Natural killer cell (primary cell): ENCODE results near the gene AKR1C1. TPM values are rescaled to one million over a fixed set of nuclear protein-coding genes. Genes with fewer than 3 reads are reported as not detected.
"Not testable (repeated sequence)": the region's sequence is repeated elsewhere in the genome, so short reads cannot be mapped to it uniquely, and the experiment has no call there.

ENCODE experiments used
- ATAC-seq, 3 donors: fragments of 150-1000 bp in 2 of 3; fragments of 200-7000 bp in 1 of 3; cut with Tn5 transposase; 1 replicate in 1 of 3; 2 replicates in 2 of 3; pipeline ENCODE4 v1.10.0; 2021; ENCODE audit warnings: mild to moderate bottlenecking in 2 of 3, moderate library complexity in 2 of 3
- DNase-seq, 2 donors: peaks; one replicate each; pipeline versions ENCODE4 v3.0.0 to v3.0.0-alpha.2; 2013 to 2021; ENCODE audit warnings: mixed read lengths in 1 of 2
- H3K27ac ChIP-seq: one replicate; pipeline ENCODE4 v1.5.1; 2013; ENCODE audit warnings: mild to moderate bottlenecking, low read length
- H3K27me3 ChIP-seq: one replicate; pipeline ENCODE4 v1.6.1; 2013; ENCODE audit warnings: low read length; ENCODE audit not compliant: control insufficient read depth, insufficient read depth
- H3K36me3 ChIP-seq: one replicate; pipeline ENCODE4 v1.6.1; 2013; ENCODE audit warnings: low read length; ENCODE audit not compliant: control insufficient read depth, insufficient read depth
- H3K4me1 ChIP-seq: one replicate; pipeline ENCODE4 v1.6.1; 2013; ENCODE audit warnings: low read length; ENCODE audit not compliant: control insufficient read depth, insufficient read depth
- H3K4me3 ChIP-seq: one replicate; pipeline ENCODE4 v1.5.1; 2013; ENCODE audit warnings: low read length
- H3K9me3 ChIP-seq: one replicate; pipeline ENCODE4 v1.6.1; 2013; ENCODE audit warnings: low read length; ENCODE audit not compliant: control insufficient read depth, insufficient read depth
- H3K27ac Mint-ChIP-seq, 2 donors: one replicate each; pipeline ENCODE4 v1.8.0; 2022; ENCODE audit warnings: mild to moderate bottlenecking in 2 of 2, mixed read lengths in 2 of 2, moderate library complexity in 1 of 2
- H3K27me3 Mint-ChIP-seq, 2 donors: one replicate each; pipeline ENCODE4 v1.8.0; 2022; ENCODE audit warnings: low read depth in 2 of 2, mixed read lengths in 2 of 2
- H3K36me3 Mint-ChIP-seq: one replicate; pipeline ENCODE4 v1.8.0; 2022; ENCODE audit warnings: mixed read lengths
- H3K4me1 Mint-ChIP-seq, 2 donors: one replicate each; pipeline ENCODE4 v1.8.0; 2022; ENCODE audit warnings: mixed read lengths in 2 of 2
- H3K4me3 Mint-ChIP-seq: one replicate; pipeline ENCODE4 v1.8.0; 2022; ENCODE audit warnings: mild to moderate bottlenecking, moderate library complexity, mixed read lengths
- H3K9me3 Mint-ChIP-seq, 2 donors: one replicate each; pipeline ENCODE4 v1.8.0; 2022; ENCODE audit warnings: mixed read lengths in 2 of 2
- WGBS: methylation state at CpG from one replicate; pipeline ENCODE4 v1.1.7; 2013; ENCODE audit warnings: missing lambda C conversion rate; ENCODE audit not compliant: insufficient coverage; 5-methylcytosine and 5-hydroxymethylcytosine counted together
- intact Hi-C: fragments of 100-400 bp; cut with micrococcal nuclease; formaldehyde crosslinking; loops from one replicate; pipeline ENCODE4 v1.14.2; 2022
- total RNA-seq, 4 donors: library from RNA; stranded (reverse); fragments of 120-200 nt in 1 of 4; gene quantifications; one replicate each; pipeline versions ENCODE4 v1.2.3 to v1.2.4, GENCODE V29; 2013 to 2022
- TF ChIP-seq, protein P1 (sequence below): fragments of 200-600 bp; IDR thresholded peaks from one replicate; pipeline ENCODE4 v1.8.0; 2022; ENCODE audit warnings: antibody characterized with exemption

The AKR1C1 gene
- total RNA-seq, 3 donors from 2014 or later (not counting 1 experiment from before 2014, with no cell fraction given): 0.16 to 0.93 (median 0.63) TPM

- WGBS: no CpG with 5 or more reads among the region's 2 CpGs
- Mint-ChIP-seq H3K27ac (no peak overlapping the region), H3K4me1 (no peaks in the 10 kb centered on the region), H3K9me3 (no peaks in the 10 kb centered on the region), H3K36me3 (no peaks in the 10 kb centered on the region), H3K4me3 (no peak overlapping the region), H3K27me3 (peaks cover 0 to 7% of the 10 kb centered on the region in 2 donors)
- Histone ChIP-seq H3K4me3 (no peak overlapping the region), H3K27ac (no peak overlapping the region), H3K4me1 (no peaks in the 10 kb centered on the region), H3K9me3 (no peaks in the 10 kb centered on the region), H3K27me3 (no peaks in the 10 kb centered on the region), H3K36me3 (no peaks in the 10 kb centered on the region)
- TF ChIP-seq, protein P1, sequence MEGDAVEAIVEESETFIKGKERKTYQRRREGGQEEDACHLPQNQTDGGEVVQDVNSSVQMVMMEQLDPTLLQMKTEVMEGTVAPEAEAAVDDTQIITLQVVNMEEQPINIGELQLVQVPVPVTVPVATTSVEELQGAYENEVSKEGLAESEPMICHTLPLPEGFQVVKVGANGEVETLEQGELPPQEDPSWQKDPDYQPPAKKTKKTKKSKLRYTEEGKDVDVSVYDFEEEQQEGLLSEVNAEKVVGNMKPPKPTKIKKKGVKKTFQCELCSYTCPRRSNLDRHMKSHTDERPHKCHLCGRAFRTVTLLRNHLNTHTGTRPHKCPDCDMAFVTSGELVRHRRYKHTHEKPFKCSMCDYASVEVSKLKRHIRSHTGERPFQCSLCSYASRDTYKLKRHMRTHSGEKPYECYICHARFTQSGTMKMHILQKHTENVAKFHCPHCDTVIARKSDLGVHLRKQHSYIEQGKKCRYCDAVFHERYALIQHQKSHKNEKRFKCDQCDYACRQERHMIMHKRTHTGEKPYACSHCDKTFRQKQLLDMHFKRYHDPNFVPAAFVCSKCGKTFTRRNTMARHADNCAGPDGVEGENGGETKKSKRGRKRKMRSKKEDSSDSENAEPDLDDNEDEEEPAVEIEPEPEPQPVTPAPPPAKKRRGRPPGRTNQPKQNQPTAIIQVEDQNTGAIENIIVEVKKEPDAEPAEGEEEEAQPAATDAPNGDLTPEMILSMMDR: no peak
- intact Hi-C loops: no loop called here
- ATAC-seq (no peak), DNase-seq (no peak)
These were observed 27.0 kb downstream of the AKR1C1 start for GRCh38 chr10:4990217-4990616.

DNA sequence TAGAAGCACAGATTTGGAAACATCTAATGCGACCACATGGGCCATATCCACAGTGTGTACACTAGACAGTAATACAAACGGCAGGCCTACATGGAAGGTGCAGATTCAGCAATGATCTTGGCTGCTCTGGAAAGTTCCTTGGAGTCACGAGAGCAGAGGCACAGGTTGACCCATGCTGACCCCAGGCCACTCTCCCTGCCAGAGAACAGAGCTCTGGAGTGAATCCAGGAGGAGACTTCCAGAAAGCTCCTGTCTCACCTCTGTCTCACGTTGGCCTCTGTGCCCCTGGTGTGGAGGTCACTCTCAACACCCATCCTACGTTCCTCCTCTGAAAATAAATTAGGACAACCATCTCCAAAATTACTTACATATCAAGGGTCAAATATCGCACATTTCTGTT is 28.2 kb downstream of the AKR1C1 start:
- ATAC-seq, H3K9me3 Mint-ChIP-seq, H3K27ac Mint-ChIP-seq, H3K9me3 ChIP-seq, H3K27ac ChIP-seq, DNase-seq, H3K36me3 ChIP-seq, H3K27me3 ChIP-seq, H3K36me3 Mint-ChIP-seq, H3K4me1 Mint-ChIP-seq, H3K4me3 ChIP-seq, intact Hi-C loops, H3K27me3 Mint-ChIP-seq, H3K4me3 Mint-ChIP-seq, H3K4me1 ChIP-seq: not testable (repeated sequence)
- WGBS: 90% methylated on average over 2 of the region's 6 CpGs

DNA sequence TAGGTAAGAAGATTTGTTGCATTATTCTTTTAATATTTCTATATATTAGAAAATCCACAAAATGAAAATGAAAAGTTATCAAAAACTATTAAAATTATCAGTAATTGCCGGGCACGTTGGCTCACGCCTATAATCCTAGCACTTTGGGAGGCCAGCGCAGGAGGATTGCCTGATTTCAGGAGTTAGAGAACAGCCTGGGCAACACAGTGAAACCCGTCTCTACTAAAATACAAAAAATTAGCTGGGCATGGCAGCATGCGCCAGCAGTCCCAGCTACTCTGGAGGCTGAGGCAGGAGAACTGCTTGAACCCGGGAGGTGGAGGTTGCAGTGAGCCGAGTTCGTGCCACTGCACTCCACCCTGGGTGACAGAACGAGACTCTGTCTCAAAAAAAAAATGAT is 29.3 kb downstream of the AKR1C1 start:
- H3K27ac ChIP-seq, H3K4me1 ChIP-seq, H3K9me3 ChIP-seq, DNase-seq, H3K4me3 Mint-ChIP-seq, ATAC-seq, H3K36me3 Mint-ChIP-seq, H3K27me3 ChIP-seq, H3K4me1 Mint-ChIP-seq, H3K27ac Mint-ChIP-seq, H3K9me3 Mint-ChIP-seq, H3K4me3 ChIP-seq, H3K36me3 ChIP-seq, H3K27me3 Mint-ChIP-seq, intact Hi-C loops: not testable (repeated sequence)
- WGBS: 90% methylated on average over 10 of the region's 10 CpGs

- H3K4me3 ChIP-seq, H3K4me1 ChIP-seq, DNase-seq, H3K9me3 Mint-ChIP-seq, H3K36me3 Mint-ChIP-seq, H3K27ac Mint-ChIP-seq, H3K27ac ChIP-seq, H3K4me1 Mint-ChIP-seq, intact Hi-C loops, ATAC-seq, H3K27me3 Mint-ChIP-seq, H3K27me3 ChIP-seq, H3K4me3 Mint-ChIP-seq, H3K36me3 ChIP-seq, H3K9me3 ChIP-seq: not testable (repeated sequence)
These were observed 31.0 kb downstream of the AKR1C1 start for GRCh38 chr10:4994260-4994659.

GRCh38 chr10:4998671-4999070 is 35.5 kb downstream of the AKR1C1 start:
- Mint-ChIP-seq H3K27ac (no peak overlapping the region), H3K4me3 (no peak overlapping the region), H3K9me3 (no peaks in the 10 kb centered on the region), H3K4me1 (no peaks in the 10 kb centered on the region), H3K36me3 (no peaks in the 10 kb centered on the region), H3K27me3 (peaks cover 11 to 32% of the 10 kb centered on the region in 2 donors)
- H3K36me3 ChIP-seq: no peaks in the 10 kb centered on the region
- no peak overlapping the region for H3K27ac ChIP-seq
- intact Hi-C loops: no loop called here
- H3K4me1 ChIP-seq: no peaks in the 10 kb centered on the region
- no peak overlapping the region for H3K4me3 ChIP-seq
- no peaks in the 10 kb centered on the region for H3K9me3 ChIP-seq
- no peak for ATAC-seq
- no peak for DNase-seq
- H3K27me3 ChIP-seq: no peaks in the 10 kb centered on the region
- 90% methylated on average over 4 of the region's 5 CpGs for WGBS
- TF ChIP-seq, protein P1: no peak
